Lower leg skin (tissue), 4 donors: ENCODE measurements around the gene CFAP119. TPM values are rescaled to one million over a fixed set of nuclear protein-coding genes. Genes with fewer than 3 reads are reported as not detected.

Source experiments
- DNase-seq, 2 donors: peaks; one replicate each; pipeline ENCODE4 v3.0.0-alpha.2; 2019; ENCODE audit warnings: low spot score in 2 of 2
- H3K4me3 ChIP-seq: fragments of 200-600 bp; sonication (generic); 2 replicates; pipeline ENCODE4 v1.5.1; 2017; ENCODE audit warnings: mild to moderate bottlenecking, low read depth; ENCODE audit not compliant: poor library complexity, severe bottlenecking
- POLR2A ChIP-seq, 2 donors: fragments of 450-650 bp; IDR thresholded peaks; one replicate each; pipeline ENCODE4 v1.6.1; 2016 to 2017; ENCODE audit warnings: antibody characterized with exemption in 2 of 2, mild to moderate bottlenecking in 1 of 2, moderate library complexity in 1 of 2
- WGBS, 2 donors: methylation state at CpG; one replicate each; pipeline ENCODE4 v1.1.5; 2018; 5-methylcytosine and 5-hydroxymethylcytosine counted together
- intact Hi-C: fragments of 100-400 bp; cut with DNase I; formaldehyde crosslinking; loops from one replicate; pipeline ENCODE4 v1.15.0; 2023; ENCODE audit warnings: low total_unique reads
- total RNA-seq, 4 donors: library from RNA; depleted of rRNA; stranded (reverse); fragments of >200 nt; gene quantifications; one replicate each; pipeline ENCODE4 v1.1.0, GENCODE V29; 2016
- TF ChIP-seq, protein P1 (sequence below), 3 donors: fragments of 450-650 bp; IDR thresholded peaks; one replicate each; pipeline ENCODE4 v1.5.1; 2016; ENCODE audit warnings: antibody characterized with exemption in 3 of 3, mild to moderate bottlenecking in 3 of 3, moderate library complexity in 2 of 3

Gene CFAP119
- total RNA-seq, 4 donors from 2014 or later, result 1.2 to 4.1 (median 2.6) TPM

DNA sequence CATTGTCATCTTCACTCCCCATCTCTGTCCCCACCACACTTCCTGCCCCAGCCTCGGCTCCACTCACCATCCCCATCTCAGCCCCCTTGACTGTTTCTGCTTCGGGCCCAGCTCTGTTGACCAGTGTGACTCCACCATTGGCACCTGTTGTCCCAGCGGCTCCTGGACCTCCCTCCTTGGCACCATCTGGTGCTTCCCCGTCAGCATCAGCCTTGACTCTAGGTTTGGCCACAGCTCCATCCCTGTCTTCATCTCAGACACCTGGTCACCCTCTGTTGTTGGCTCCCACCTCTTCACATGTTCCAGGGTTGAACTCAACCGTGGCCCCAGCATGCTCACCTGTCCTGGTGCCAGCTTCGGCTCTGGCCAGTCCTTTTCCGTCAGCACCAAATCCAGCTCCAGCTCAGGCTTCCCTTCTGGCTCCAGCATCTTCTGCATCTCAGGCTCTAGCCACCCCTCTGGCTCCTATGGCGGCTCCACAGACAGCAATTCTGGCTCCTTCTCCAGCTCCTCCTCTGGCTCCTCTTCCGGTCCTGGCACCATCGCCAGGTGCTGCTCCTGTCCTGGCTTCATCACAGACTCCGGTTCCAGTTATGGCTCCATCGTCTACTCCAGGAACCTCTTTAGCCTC, 38.0 kb downstream of the CFAP119 start:
- DNase-seq, result no peak
- H3K4me3 ChIP-seq, result no peak overlapping the region
- no peak for TF ChIP-seq POLR2A (IDR thresholded peaks at IDR 0.05)
- TF ChIP-seq, protein P1, sequence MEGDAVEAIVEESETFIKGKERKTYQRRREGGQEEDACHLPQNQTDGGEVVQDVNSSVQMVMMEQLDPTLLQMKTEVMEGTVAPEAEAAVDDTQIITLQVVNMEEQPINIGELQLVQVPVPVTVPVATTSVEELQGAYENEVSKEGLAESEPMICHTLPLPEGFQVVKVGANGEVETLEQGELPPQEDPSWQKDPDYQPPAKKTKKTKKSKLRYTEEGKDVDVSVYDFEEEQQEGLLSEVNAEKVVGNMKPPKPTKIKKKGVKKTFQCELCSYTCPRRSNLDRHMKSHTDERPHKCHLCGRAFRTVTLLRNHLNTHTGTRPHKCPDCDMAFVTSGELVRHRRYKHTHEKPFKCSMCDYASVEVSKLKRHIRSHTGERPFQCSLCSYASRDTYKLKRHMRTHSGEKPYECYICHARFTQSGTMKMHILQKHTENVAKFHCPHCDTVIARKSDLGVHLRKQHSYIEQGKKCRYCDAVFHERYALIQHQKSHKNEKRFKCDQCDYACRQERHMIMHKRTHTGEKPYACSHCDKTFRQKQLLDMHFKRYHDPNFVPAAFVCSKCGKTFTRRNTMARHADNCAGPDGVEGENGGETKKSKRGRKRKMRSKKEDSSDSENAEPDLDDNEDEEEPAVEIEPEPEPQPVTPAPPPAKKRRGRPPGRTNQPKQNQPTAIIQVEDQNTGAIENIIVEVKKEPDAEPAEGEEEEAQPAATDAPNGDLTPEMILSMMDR (IDR thresholded peaks at IDR 0.05), result no peak
- intact Hi-C loops, result loop anchor here (10.0 kb wide), 1 partner anchor 51 kb away; no protein-coding TSS in a partner anchor
- 88 to 89% methylated on average over 12 of the region's 12 CpGs for WGBS, 2 donors

DNA sequence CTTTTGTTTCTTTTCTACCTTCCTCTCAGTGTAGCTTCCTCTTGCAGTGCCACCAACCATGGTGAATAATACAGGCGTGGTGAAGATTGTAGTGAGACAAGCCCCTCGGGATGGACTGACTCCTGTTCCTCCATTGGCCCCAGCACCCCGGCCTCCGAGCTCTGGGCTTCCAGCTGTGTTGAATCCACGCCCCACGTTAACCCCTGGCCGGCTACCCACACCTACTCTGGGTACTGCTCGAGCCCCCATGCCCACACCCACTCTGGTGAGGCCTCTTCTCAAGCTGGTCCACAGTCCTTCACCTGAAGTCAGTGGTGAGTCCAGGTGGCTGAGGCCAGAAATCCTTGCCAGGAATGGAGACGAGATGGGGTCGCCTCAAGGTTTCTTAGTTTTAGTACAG, 38.9 kb downstream of the CFAP119 start:
- H3K4me3 ChIP-seq, result no peak overlapping the region
- intact Hi-C loops, result loop anchor here (10.0 kb wide), 1 partner anchor 52 kb away; no protein-coding TSS in a partner anchor
- WGBS, 2 donors, result 90 to 92% methylated on average over 10 of the region's 10 CpGs
- DNase-seq, result no peak
- TF ChIP-seq, protein P1 (IDR thresholded peaks at IDR 0.05), result no peak
- TF ChIP-seq POLR2A (IDR thresholded peaks at IDR 0.05), result no peak

DNA sequence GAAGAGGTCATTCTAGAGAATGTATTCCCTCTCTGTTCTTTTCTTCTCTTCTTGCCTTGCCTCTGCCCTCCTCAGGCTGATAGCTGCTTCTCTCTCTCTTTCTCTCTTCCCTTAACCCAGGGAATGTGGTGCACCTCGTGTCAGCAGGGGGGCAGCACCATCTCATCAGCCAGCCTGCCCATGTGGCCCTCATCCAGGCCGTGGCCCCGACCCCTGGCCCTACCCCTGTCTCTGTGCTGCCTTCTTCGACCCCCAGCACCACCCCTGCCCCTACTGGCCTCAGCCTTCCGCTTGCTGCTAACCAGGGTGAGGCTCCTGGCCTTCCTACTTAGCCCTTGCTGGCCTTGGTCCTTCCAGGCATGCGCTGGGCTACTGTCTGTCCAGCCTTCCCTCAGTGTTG, 39.4 kb downstream of the CFAP119 start:
- TF ChIP-seq, protein P1 (IDR thresholded peaks at IDR 0.05), result no peak
- TF ChIP-seq POLR2A (IDR thresholded peaks at IDR 0.05), result no peak
- intact Hi-C loops, result loop anchor here (10.0 kb wide), 1 partner anchor 52 kb away; no protein-coding TSS in a partner anchor
- no peak overlapping the region for H3K4me3 ChIP-seq
- DNase-seq, result no peak
- WGBS, 2 donors, result 70 to 82% methylated on average over 6 of the region's 6 CpGs

DNA sequence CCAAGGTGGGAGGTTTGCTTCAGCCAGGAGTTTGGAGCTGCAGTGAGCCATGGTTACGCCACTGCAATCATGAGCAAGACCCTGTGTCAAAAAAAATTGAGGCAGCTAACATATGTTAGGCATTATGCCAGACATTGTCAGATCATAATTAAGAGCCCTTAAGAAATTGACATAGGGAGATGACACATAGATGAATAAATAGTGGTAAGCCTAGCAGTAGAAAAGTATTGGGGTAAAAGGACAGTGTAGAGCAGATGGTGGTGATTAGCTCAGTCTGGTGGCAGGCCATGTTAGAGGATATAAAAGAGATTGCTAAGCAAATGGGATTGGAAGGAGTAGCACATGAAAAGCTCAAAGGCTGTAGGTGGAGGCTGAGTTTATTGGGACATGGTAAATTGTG, 40.3 kb downstream of the CFAP119 start:
- 100% methylated on average over 1 of the region's 1 CpG for WGBS, 2 donors
- intact Hi-C loops, result loop anchor here (10.0 kb wide), 1 partner anchor 53 kb away; no protein-coding TSS in a partner anchor
- no peak for DNase-seq
- no peak overlapping the region for H3K4me3 ChIP-seq
- TF ChIP-seq, protein P1 (IDR thresholded peaks at IDR 0.05), result no peak
- TF ChIP-seq POLR2A (IDR thresholded peaks at IDR 0.05), result no peak

DNA sequence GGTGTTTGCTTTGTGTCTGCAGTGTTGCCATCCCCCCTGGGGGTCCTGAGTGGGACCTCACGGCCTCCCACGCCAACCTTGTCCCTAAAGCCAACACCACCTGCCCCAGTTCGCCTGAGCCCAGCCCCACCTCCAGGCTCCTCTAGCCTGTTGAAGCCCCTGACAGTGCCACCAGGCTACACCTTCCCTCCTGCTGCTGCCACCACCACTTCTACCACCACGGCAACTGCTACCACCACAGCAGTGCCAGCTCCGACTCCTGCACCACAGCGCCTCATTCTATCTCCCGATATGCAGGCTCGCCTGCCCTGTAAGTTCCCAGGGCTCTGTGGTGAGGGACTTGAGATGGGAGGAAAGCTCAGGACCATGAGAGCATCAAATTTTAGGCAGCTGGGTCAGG, 40.7 kb downstream of the CFAP119 start:
- no peak overlapping the region for H3K4me3 ChIP-seq
- 94 to 95% methylated on average over 8 of the region's 8 CpGs for WGBS, 2 donors
- no peak for DNase-seq
- TF ChIP-seq, protein P1 (IDR thresholded peaks at IDR 0.05), result no peak
- no peak for TF ChIP-seq POLR2A (IDR thresholded peaks at IDR 0.05)
- intact Hi-C loops, result loop anchor here (10.0 kb wide), 1 partner anchor 54 kb away; no protein-coding TSS in a partner anchor
